HepG2 (cell line): ENCODE results near the gene GUCY2D. TPM values are rescaled to one million over a fixed set of nuclear protein-coding genes. Genes with fewer than 3 reads are reported as not detected.

ENCODE experiments used
- ATF6 ChIP-seq: sonication (generic); formaldehyde crosslinking; conservative IDR thresholded peaks from 2 replicates; pipeline ENCODE4 v1.4.0; 2020; ENCODE audit warnings: missing genetic modification reagents
- BHLHE40 ChIP-seq: IDR thresholded peaks from 2 replicates; pipeline ENCODE4 v1.6.1; 2011; ENCODE audit warnings: low read length, improper control_type of control experiment
- CREBL2 ChIP-seq: sonication (generic); formaldehyde crosslinking; IDR thresholded peaks from 2 replicates; pipeline ENCODE4 v1.8.1; 2023; ENCODE audit warnings: missing genetic modification reagents, mild to moderate bottlenecking, borderline replicate concordance
- EHMT2 ChIP-seq: fragments of 200-600 bp; sonication (generic); IDR thresholded peaks from 2 replicates; pipeline ENCODE4 v1.7.0; 2017; ENCODE audit warnings: antibody characterized with exemption, low read depth, low read length, borderline replicate concordance
- FOXC1 ChIP-seq: sonication (generic); formaldehyde crosslinking; IDR thresholded peaks from 2 replicates; pipeline ENCODE4 v1.8.0; 2022; ENCODE audit warnings: mild to moderate bottlenecking, missing genetic modification reagents, borderline replicate concordance
- GMEB2 ChIP-seq: IDR thresholded peaks from 2 replicates; pipeline ENCODE4 v1.6.1; 2016; ENCODE audit warnings: missing biosample characterization, missing genetic modification reagents, low read depth
- GTF2F1 ChIP-seq: fragments of 150-350 bp; IDR thresholded peaks from 2 replicates; pipeline ENCODE4 v1.6.1; 2014; ENCODE audit warnings: low read length
- HBP1 ChIP-seq: IDR thresholded peaks from 2 replicates; pipeline ENCODE4 v1.6.1; 2016; ENCODE audit warnings: low read depth, control low read depth
- KAT7 ChIP-seq: IDR thresholded peaks from 2 replicates; pipeline ENCODE4 v1.6.1; 2018; ENCODE audit warnings: borderline replicate concordance, missing compliant biosample characterization
- MAF1 ChIP-seq: sonication (generic); formaldehyde crosslinking; IDR thresholded peaks from 2 replicates; pipeline ENCODE4 v1.5.0; 2020; ENCODE audit warnings: missing genetic modification reagents, borderline replicate concordance
- MIER2 ChIP-seq: IDR thresholded peaks from 2 replicates; pipeline ENCODE4 v1.6.1; 2016; ENCODE audit warnings: missing biosample characterization, missing genetic modification reagents
- POLR2AphosphoS5 ChIP-seq: IDR thresholded peaks from 2 replicates; pipeline ENCODE4 v1.6.1; 2012; ENCODE audit warnings: low read depth, low read length
- RBM22 ChIP-seq: fragments of 200-400 bp; formaldehyde crosslinking; optimal IDR thresholded peaks from 2 replicates; pipeline ENCODE3; 2017; ENCODE audit warnings: mild to moderate bottlenecking, low read length, moderate library complexity
- RBM39 ChIP-seq: fragments of 200-400 bp; formaldehyde crosslinking; IDR thresholded peaks from one replicate; pipeline ENCODE4 v1.6.1; 2018; ENCODE audit warnings: antibody characterized with exemption, mild to moderate bottlenecking, low read depth, low read length; ENCODE audit not compliant: poor library complexity, severe bottlenecking
- REL ChIP-seq: sonication (generic); formaldehyde crosslinking; conservative IDR thresholded peaks from 2 replicates; pipeline ENCODE4 v1.8.0; 2022; ENCODE audit warnings: mild to moderate bottlenecking, missing genetic modification reagents, moderate library complexity
- RXRB ChIP-seq: IDR thresholded peaks from 2 replicates; pipeline ENCODE4 v1.6.1; 2016; ENCODE audit warnings: borderline replicate concordance, missing genetic modification reagents, missing compliant biosample characterization
- SCMH1 ChIP-seq: sonication (generic); formaldehyde crosslinking; IDR thresholded peaks from 2 replicates; pipeline ENCODE4 v1.9.0; 2021; ENCODE audit warnings: missing genetic modification reagents, mild to moderate bottlenecking, borderline replicate concordance
- TAF1 ChIP-seq: sonication (generic); formaldehyde crosslinking; IDR thresholded peaks from 2 replicates; pipeline ENCODE4 v1.4.0; 2020; ENCODE audit warnings: missing genetic modification reagents
- TBX3 ChIP-seq: fragments of 450-650 bp; IDR thresholded peaks from 2 replicates; pipeline ENCODE4 v1.6.1; 2017; ENCODE audit warnings: antibody characterized with exemption, mild to moderate bottlenecking, inconsistent platforms, borderline replicate concordance
- TRIM24 ChIP-seq: sonication (generic); formaldehyde crosslinking; IDR thresholded peaks from 2 replicates; pipeline ENCODE4 v1.8.0; 2022; ENCODE audit warnings: mild to moderate bottlenecking, missing genetic modification reagents
- ZKSCAN5 ChIP-seq: sonication (generic); formaldehyde crosslinking; IDR thresholded peaks from 2 replicates; pipeline ENCODE4 v1.5.1; 2020; ENCODE audit warnings: mild to moderate bottlenecking, missing genetic modification reagents
- ZNF160 ChIP-seq: sonication (generic); formaldehyde crosslinking; IDR thresholded peaks from 2 replicates; pipeline ENCODE4 v1.8.0; 2022; ENCODE audit warnings: mild to moderate bottlenecking, inconsistent platforms, missing genetic modification reagents
- ZNF33A ChIP-seq: sonication (generic); formaldehyde crosslinking; IDR thresholded peaks from 2 replicates; pipeline ENCODE4 v1.5.1; 2020; ENCODE audit warnings: missing genetic modification reagents, mild to moderate bottlenecking, moderate library complexity, borderline replicate concordance
- ZNF468 ChIP-seq: sonication (generic); formaldehyde crosslinking; IDR thresholded peaks from 2 replicates; pipeline ENCODE4 v1.8.0; 2022; ENCODE audit warnings: mild to moderate bottlenecking, moderate library complexity, missing genetic modification reagents
- ZNF619 ChIP-seq: sonication (generic); formaldehyde crosslinking; IDR thresholded peaks from 2 replicates; pipeline ENCODE4 v1.4.0; 2020; ENCODE audit warnings: mild to moderate bottlenecking, missing genetic modification reagents
- polyA plus RNA-seq, 8 experiments: library from polyadenylated mRNA; depleted of rRNA in 3 of 8; stranded (reverse) in 7 of 8; unstranded in 1 of 8; fragments of >200 nt; fragmentation: Illumina TruSeq in 4 of 8; extraction: Trizol in 4 of 8; gene quantifications; 2 replicates each; pipeline versions ENCODE4 v1.2.1 to v1.2.3, GENCODE V29; 2011 to 2016; ENCODE audit warnings: low read depth in 4 of 8, missing spikeins in 1 of 8, mixed read lengths in 1 of 8; ENCODE audit not compliant: insufficient read depth in 1 of 8
- total RNA-seq, 5 experiments: library from RNA; depleted of rRNA; stranded (reverse); fragments of >200 nt; fragmentation: Illumina TruSeq; extraction: Trizol; gene quantifications; 2 replicates each; pipeline ENCODE4 v1.2.3, GENCODE V29; 2016; ENCODE audit warnings: low read depth in 1 of 5

The GUCY2D gene
- total and polyA plus RNA-seq, 2 of the 13 experiments (the other 11 are each of a cell fraction or from before 2014, with no cell fraction given) = not detected

- TF ChIP-seq GTF2F1 (no peak), SCMH1 (CRISPR knock-in tag) (no peak), GMEB2 (CRISPR knock-in tag) (no peak), TAF1 (CRISPR knock-in tag) (no peak), ATF6 (CRISPR knock-in tag) (no peak), ZNF160 (CRISPR knock-in tag) (no peak), EHMT2 (no peak), RBM39 (no peak), BHLHE40 (peak; percentile 11; the same call in 1 of the 2 replicates), TRIM24 (CRISPR knock-in tag) (no peak), REL (no peak; the same call in 1 of the 2 replicates), POLR2AphosphoS5 (peak; percentile 67), RBM22 (peak; percentile 75), ZNF33A (CRISPR knock-in tag) (0 out of 2 replicates have a peak, but pooled peaks have one; percentile 21), FOXC1 (CRISPR knock-in tag) (no peak; the same call in 1 of the 2 replicates), MAF1 (CRISPR knock-in tag) (no peak), KAT7 (CRISPR knock-in tag) (peak; percentile 31; the same call in 1 of the 2 replicates), MIER2 (CRISPR knock-in tag) (no peak), ZNF468 (CRISPR knock-in tag) (no peak), HBP1 (0 out of 2 replicates have a peak, but pooled peaks have one; percentile 26), TBX3 (no peak), CREBL2 (CRISPR knock-in tag) (no peak), ZNF619 (no peak), ZKSCAN5 (no peak), RXRB (CRISPR knock-in tag) (no peak)
Observed at GRCh38 chr17:8056976-8057625, 54.7 kb downstream of the GUCY2D start (continued).
